DMS53 (cell line): ENCODE data around the gene NHSL1.
A peak's percentile ranks its signal among the peaks of the same experiment; 100 is the strongest.

Experiments
- DNase-seq: peaks from one replicate; lab custom pipeline; 2025; lab: John Stamatoyannopoulos, UW

NHSL1 gene

GRCh38 chr6:138465007-138465645, 34.2 kb downstream of the NHSL1 start:
- peak; percentile 42 for DNase-seq

- DNase-seq: peak; percentile 70
Measured at GRCh38 chr6:138464085-138464484, 35.2 kb downstream of the NHSL1 start.

GRCh38 chr6:138461647-138462046, 37.6 kb downstream of the NHSL1 start:
- no peak for DNase-seq

- no peak for DNase-seq
Measured at GRCh38 chr6:138456401-138456790, 42.9 kb downstream of the NHSL1 start.

- DNase-seq: no peak
Measured at GRCh38 chr6:138455746-138456400, 43.4 kb downstream of the NHSL1 start.

GRCh38 chr6:138454981-138455706, 44.1 kb downstream of the NHSL1 start:
- no peak for DNase-seq

GRCh38 chr6:138451043-138451442, 48.3 kb downstream of the NHSL1 start:
- no peak for DNase-seq

GRCh38 chr6:138450445-138450844, 48.8 kb downstream of the NHSL1 start:
- no peak for DNase-seq

GRCh38 chr6:138446821-138447220, 52.5 kb downstream of the NHSL1 start:
- no peak for DNase-seq

- no peak for DNase-seq
Measured at GRCh38 chr6:138443979-138444378, 55.3 kb downstream of the NHSL1 start.

- no peak for DNase-seq
Measured at GRCh38 chr6:138442663-138443062, 56.6 kb downstream of the NHSL1 start.

GRCh38 chr6:138441965-138442364, 57.3 kb downstream of the NHSL1 start:
- DNase-seq: no peak

GRCh38 chr6:138440758-138441357, 58.4 kb downstream of the NHSL1 start:
- DNase-seq: no peak

GRCh38 chr6:138440296-138440695, 59.0 kb downstream of the NHSL1 start:
- no peak for DNase-seq

- no peak for DNase-seq
Measured at GRCh38 chr6:138439546-138439945, 59.7 kb downstream of the NHSL1 start.

- no peak for DNase-seq
Measured at GRCh38 chr6:138434925-138435324, 64.4 kb downstream of the NHSL1 start.

GRCh38 chr6:138434096-138434495, 65.2 kb downstream of the NHSL1 start:
- DNase-seq: no peak

GRCh38 chr6:138432063-138432356, 67.3 kb downstream of the NHSL1 start:
- DNase-seq: no peak

- no peak for DNase-seq
Measured at GRCh38 chr6:138431256-138432062, 67.8 kb downstream of the NHSL1 start.

GRCh38 chr6:138430361-138431145, 68.7 kb downstream of the NHSL1 start:
- DNase-seq: no peak

GRCh38 chr6:138429761-138430160, 69.5 kb downstream of the NHSL1 start:
- no peak for DNase-seq
